ENCODE results near the gene GGT7. TPM values are rescaled to one million over a fixed set of nuclear protein-coding genes. Genes with fewer than 3 reads are reported as not detected.

Gene GGT7
- polyA plus RNA-seq, 1 donor = 7.9 TPM

GRCh38 chr20:34797012-34797995, 75.4 kb downstream of the GGT7 start:
- Histone ChIP-seq H3K27ac (ENCODE audit: low read length) (no peak overlapping the region), H3K9me3 (ENCODE audit: control insufficient read depth, low read depth, low read length) (peaks cover 3% of the 10 kb centered on the region), H3K4me1 (ENCODE audit: control insufficient read depth, insufficient read depth, low read length) (no peaks in the 10 kb centered on the region), H3K4me3 (ENCODE audit: low read length) (no peak overlapping the region), H3K36me3 (ENCODE audit: control insufficient read depth, insufficient read depth, low read length) (no peaks in the 10 kb centered on the region), H3K27me3 (ENCODE audit: control insufficient read depth, insufficient read depth, low read length) (no peaks in the 10 kb centered on the region)
- DNase-seq = no peak
- WGBS (ENCODE audit: insufficient coverage, low lambda C conversion rate) = no CpG with 5 or more reads among the region's 8 CpGs

Other genes starting within 250 kb of the GGT7 start
- 25.3 TPM for gene PIGU, start 195.8 kb downstream of the GGT7 start, polyA plus RNA-seq
- 11.2 TPM for gene TP53INP2, start 168.5 kb downstream of the GGT7 start, polyA plus RNA-seq
- 25.7 TPM for gene NCOA6, start 47.2 kb downstream of the GGT7 start, polyA plus RNA-seq
- gene ACSS2, start 3.8 kb upstream of the GGT7 start, polyA plus RNA-seq = 30.4 TPM
- 19.1 TPM for gene GSS, start 83.0 kb upstream of the GGT7 start, polyA plus RNA-seq
- 0.46 TPM for gene MYH7B, start 83.0 kb upstream of the GGT7 start, polyA plus RNA-seq
- 51.6 TPM for gene TRPC4AP, start 220.0 kb upstream of the GGT7 start, polyA plus RNA-seq

All from large intestine (tissue), 3 donors.